ENCODE results near the gene SORCS2. TPM values are rescaled to one million over a fixed set of nuclear protein-coding genes. Genes with fewer than 3 reads are reported as not detected.

The SORCS2 gene
- total and polyA plus RNA-seq, 12 donors = 0.67 to 15.5 (median 1.3) TPM

DNA sequence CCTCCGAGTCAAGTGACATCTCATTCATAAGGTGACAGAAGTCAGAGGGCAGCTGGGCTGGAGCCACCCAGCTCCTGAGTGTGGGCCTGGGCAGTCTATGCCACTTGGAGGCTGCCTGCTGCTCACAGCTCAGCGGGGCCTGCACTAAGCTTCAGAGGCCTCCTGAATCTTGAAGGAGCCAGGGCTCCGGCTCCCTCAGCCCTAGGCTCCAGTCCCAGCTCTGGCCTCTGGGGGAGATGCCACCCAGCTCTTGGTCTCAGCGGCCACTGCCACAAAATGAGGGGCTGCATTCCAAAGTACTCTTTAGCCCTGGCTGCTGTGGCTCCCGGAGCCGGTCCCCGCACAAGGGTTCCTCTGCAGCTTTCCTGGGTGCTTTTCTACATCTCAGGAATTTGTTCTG lies 275.1 kb downstream of the SORCS2 start:
- H3K27me3 ChIP-seq = no peaks in the 10 kb centered on the region
- WGBS, 4 donors = 91 to 100% (median 97%) methylated on average over 1 to 7 of the region's 7 CpGs
- no peak overlapping the region for H3K27ac ChIP-seq
- no peak overlapping the region for H3K4me3 ChIP-seq
- H3K36me3 ChIP-seq (replicated peaks in 1 of 2) = no peaks in the 10 kb centered on the region
- H3K4me1 ChIP-seq (replicated peaks in 1 of 2) = no peaks in the 10 kb centered on the region
- TF ChIP-seq POLR2A (IDR thresholded peaks at IDR 0.05) = no peak
- TF ChIP-seq, protein P1, sequence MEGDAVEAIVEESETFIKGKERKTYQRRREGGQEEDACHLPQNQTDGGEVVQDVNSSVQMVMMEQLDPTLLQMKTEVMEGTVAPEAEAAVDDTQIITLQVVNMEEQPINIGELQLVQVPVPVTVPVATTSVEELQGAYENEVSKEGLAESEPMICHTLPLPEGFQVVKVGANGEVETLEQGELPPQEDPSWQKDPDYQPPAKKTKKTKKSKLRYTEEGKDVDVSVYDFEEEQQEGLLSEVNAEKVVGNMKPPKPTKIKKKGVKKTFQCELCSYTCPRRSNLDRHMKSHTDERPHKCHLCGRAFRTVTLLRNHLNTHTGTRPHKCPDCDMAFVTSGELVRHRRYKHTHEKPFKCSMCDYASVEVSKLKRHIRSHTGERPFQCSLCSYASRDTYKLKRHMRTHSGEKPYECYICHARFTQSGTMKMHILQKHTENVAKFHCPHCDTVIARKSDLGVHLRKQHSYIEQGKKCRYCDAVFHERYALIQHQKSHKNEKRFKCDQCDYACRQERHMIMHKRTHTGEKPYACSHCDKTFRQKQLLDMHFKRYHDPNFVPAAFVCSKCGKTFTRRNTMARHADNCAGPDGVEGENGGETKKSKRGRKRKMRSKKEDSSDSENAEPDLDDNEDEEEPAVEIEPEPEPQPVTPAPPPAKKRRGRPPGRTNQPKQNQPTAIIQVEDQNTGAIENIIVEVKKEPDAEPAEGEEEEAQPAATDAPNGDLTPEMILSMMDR (IDR thresholded peaks at IDR 0.05) = no peak
- no peaks in the 10 kb centered on the region for H3K9me3 ChIP-seq (replicated peaks in 1 of 3)
- no peak for DNase-seq
- intact Hi-C loops (cut with DNase I) = no loop called here

DNA sequence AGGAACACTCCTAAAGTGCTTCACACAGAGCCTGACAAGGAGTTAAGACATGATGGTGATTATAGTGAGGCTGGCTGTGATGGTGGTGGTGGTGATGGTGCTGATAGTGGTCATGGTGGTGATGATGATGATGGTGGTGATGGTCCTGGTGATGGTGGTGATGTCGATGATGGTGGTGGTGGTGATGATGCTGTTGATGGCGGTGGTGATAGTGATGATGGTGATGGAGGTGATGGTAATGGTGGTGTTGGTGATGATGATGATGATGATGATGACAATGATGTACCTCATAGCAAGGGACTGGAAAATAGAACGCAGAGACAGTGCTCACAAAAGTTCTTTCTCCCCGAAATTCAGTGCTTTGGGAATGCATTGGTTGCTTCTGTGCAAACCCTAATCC lies 276.7 kb downstream of the SORCS2 start:
- Histone ChIP-seq H3K4me1 (replicated peaks in 1 of 2) (no peaks in the 10 kb centered on the region), H3K36me3 (replicated peaks in 1 of 2) (no peaks in the 10 kb centered on the region), H3K9me3 (replicated peaks in 1 of 3) (no peaks in the 10 kb centered on the region), H3K4me3 (no peak overlapping the region), H3K27me3 (no peaks in the 10 kb centered on the region), H3K27ac (no peak overlapping the region)
- intact Hi-C loops (cut with DNase I) = no loop called here
- TF ChIP-seq, protein P1 (IDR thresholded peaks at IDR 0.05) = no peak
- no peak for TF ChIP-seq POLR2A (IDR thresholded peaks at IDR 0.05)
- WGBS, 4 donors = 75 to 89% (median 83%) methylated on average over 4 of the region's 4 CpGs
- no peak for DNase-seq

DNA sequence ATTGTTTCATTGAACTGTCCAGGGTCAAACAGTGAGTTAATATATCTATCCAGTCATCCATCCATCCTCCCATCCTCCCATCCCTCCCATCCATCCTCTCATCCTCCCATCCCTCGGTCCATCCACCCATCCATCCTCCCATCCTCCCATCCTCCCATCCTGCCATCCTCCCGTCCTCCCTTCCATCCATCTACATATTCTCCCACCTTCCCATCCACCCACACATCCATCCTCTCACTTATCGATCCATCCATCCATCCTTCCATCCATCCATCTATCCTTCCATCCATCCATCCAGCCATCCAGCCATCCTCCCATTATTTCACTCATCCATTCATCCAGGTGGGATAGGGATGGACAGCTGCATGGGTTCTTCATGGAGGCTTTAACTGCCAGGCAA lies 277.8 kb downstream of the SORCS2 start:
- WGBS, 4 donors = 75 to 85% (median 78%) methylated on average over 3 of the region's 3 CpGs
- DNase-seq = no peak
- Histone ChIP-seq H3K4me3 (no peak overlapping the region), H3K27me3 (no peaks in the 10 kb centered on the region), H3K4me1 (replicated peaks in 1 of 2) (no peaks in the 10 kb centered on the region), H3K27ac (no peak overlapping the region), H3K36me3 (replicated peaks in 1 of 2) (no peaks in the 10 kb centered on the region), H3K9me3 (replicated peaks in 1 of 3) (no peaks in the 10 kb centered on the region)
- intact Hi-C loops (cut with DNase I) = no loop called here
- no peak for TF ChIP-seq POLR2A (IDR thresholded peaks at IDR 0.05)
- TF ChIP-seq, protein P1 (IDR thresholded peaks at IDR 0.05) = no peak

DNA sequence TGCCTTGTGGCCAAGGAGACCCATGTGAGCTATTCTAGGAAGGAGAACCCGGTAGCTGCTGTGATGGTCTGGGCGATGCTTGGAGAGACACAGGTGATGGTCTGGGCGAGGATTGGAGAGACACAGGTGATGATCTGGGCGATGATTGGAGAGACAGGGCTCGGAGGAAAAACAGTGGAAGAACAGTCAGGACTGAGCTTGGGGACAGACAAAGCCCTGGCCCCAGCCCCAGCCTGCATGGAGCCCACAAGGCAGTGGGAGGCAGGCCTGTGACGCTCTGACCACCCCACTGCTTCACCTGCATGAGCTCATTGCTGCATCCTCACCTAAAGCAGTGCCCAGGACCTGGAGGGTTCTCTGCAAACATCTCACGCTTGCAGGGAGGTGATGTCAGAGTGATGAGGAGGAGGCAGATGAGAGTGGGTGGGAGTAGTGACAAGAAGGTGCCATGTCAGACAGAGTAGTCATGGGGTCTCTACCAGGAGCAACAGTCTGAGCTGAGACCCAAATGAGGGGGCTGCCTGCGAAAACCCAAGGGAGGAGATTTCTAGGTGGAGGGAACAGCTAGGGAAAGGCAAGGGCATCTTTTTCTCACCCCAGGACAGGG lies 278.3 kb downstream of the SORCS2 start:
- intact Hi-C loops (cut with DNase I) = no loop called here
- DNase-seq = no peak
- H3K36me3 ChIP-seq (replicated peaks in 1 of 2) = no peaks in the 10 kb centered on the region
- WGBS, 4 donors = 74 to 90% (median 85%) methylated on average over 8 of the region's 8 CpGs
- no peaks in the 10 kb centered on the region for H3K9me3 ChIP-seq (replicated peaks in 1 of 3)
- H3K27me3 ChIP-seq = no peaks in the 10 kb centered on the region
- no peak overlapping the region for H3K4me3 ChIP-seq
- no peak overlapping the region for H3K27ac ChIP-seq
- H3K4me1 ChIP-seq (replicated peaks in 1 of 2) = no peaks in the 10 kb centered on the region
- TF ChIP-seq POLR2A (IDR thresholded peaks at IDR 0.05) = no peak
- TF ChIP-seq, protein P1 (IDR thresholded peaks at IDR 0.05) = no peak
